HCT116 (cell line): ENCODE measurements around the gene HIF1A. TPM values are rescaled to one million over a fixed set of nuclear protein-coding genes. Genes with fewer than 3 reads are reported as not detected.

Experiments
- ATAC-seq: fragments of 200-7000 bp; cut with Tn5 transposase; 2 replicates; pipeline ENCODE4 v1.9.1; 2020; ENCODE audit warnings: mild to moderate bottlenecking, moderate library complexity
- BruUV-seq: library from RNA; stranded (reverse); fragments of 400-500 nt; replicated peaks from 2 replicates; lab custom pipeline; 2021; lab: Mats Ljungman, UMichigan
- CTCF ChIA-PET: fragments of 300-600 bp; sonication (Branson Sonifier 250); formaldehyde crosslinking; loops from one replicate; lab custom pipeline; 2021; ENCODE audit warnings: antibody characterized with exemption; lab: Charles Lee
- POLR2A ChIA-PET: fragments of 300-600, 350-600 bp; sonication (Branson Sonifier 250); formaldehyde crosslinking; loops from one replicate; lab custom pipeline; 2021; ENCODE audit warnings: antibody characterized with exemption; lab: Charles Lee
- RAD21 ChIA-PET, 2 experiments: fragments of 300-600 bp; sonication (Branson Sonifier 250); formaldehyde crosslinking; loops; one replicate each; lab custom pipeline; 2023; ENCODE audit warnings: low total read pairs in 2 of 2; ENCODE audit not compliant: uncharacterized antibody in 2 of 2, unreplicated experiment in 2 of 2, low non-redundant PET in 1 of 2; lab: Charles Lee
- DNase-seq: peaks from one replicate; pipeline ENCODE4 v3.0.0-alpha.2; 2010; ENCODE audit warnings: low read depth, low spot score
- H2AFZ ChIP-seq: fragments of 200-600 bp; shearing (Covaris generic), sonication (generic); 2 replicates; pipeline ENCODE4 v1.6.1; 2017; ENCODE audit warnings: low read depth, mixed run types, mixed read lengths, antibody characterized with exemption, low read length; ENCODE audit not compliant: poor library complexity, severe bottlenecking
- H3K27ac ChIP-seq: 2 replicates; pipeline ENCODE4 v1.5.1; 2012; ENCODE audit warnings: low read depth, low read length
- H3K27me3 ChIP-seq: fragments of 200-600 bp; sonication (generic); 2 replicates; pipeline ENCODE4 v1.6.1; 2016; ENCODE audit warnings: mixed run types, low read length, mixed read lengths; ENCODE audit not compliant: insufficient read depth
- H3K36me3 ChIP-seq, 2 experiments: fragments of 200-500 bp in 1 of 2; fragments of 200-600 bp in 1 of 2; sonication (Bioruptor generic) in 1 of 2; sonication (generic) in 1 of 2; 2 replicates each; pipeline versions ENCODE4 v1.5.1 to v1.6.1; 2014 to 2016; ENCODE audit warnings: low read length in 2 of 2, inconsistent platforms in 1 of 2, mixed read lengths in 1 of 2, mixed run types in 1 of 2; ENCODE audit not compliant: insufficient read depth in 2 of 2, control insufficient read depth in 1 of 2
- H3K4me1 ChIP-seq, 2 experiments: fragments of 200-600 bp in 1 of 2; sonication (generic) in 1 of 2; 2 replicates each; pipeline versions ENCODE4 v1.5.1 to v1.6.1; 2012 to 2017; ENCODE audit warnings: low read length in 2 of 2, inconsistent platforms in 1 of 2, mild to moderate bottlenecking in 1 of 2, mixed read lengths in 1 of 2, mixed run types in 1 of 2, moderate library complexity in 1 of 2; ENCODE audit not compliant: insufficient read depth in 2 of 2, control insufficient read depth in 1 of 2
- H3K4me2 ChIP-seq: fragments of 200-600 bp; sonication (generic); 2 replicates; pipeline ENCODE4 v1.6.1; 2017; ENCODE audit warnings: mixed run types, low read length, mixed read lengths
- H3K4me3 ChIP-seq, 2 experiments: fragments of 200-600 bp in 1 of 2; sonication (generic) in 1 of 2; replicated peaks in 1 of 2; 2 replicates each; pipeline ENCODE4 v1.5.1; 2011 to 2016; ENCODE audit warnings: low read length in 2 of 2, control low read depth in 1 of 2, low read depth in 1 of 2, mild to moderate bottlenecking in 1 of 2, mixed read lengths in 1 of 2, mixed run types in 1 of 2
- H3K79me2 ChIP-seq: fragments of 200-600 bp; sonication (generic); 2 replicates; pipeline ENCODE4 v1.6.1; 2017; ENCODE audit warnings: mild to moderate bottlenecking, mixed run types, low read length, moderate library complexity, mixed read lengths; ENCODE audit not compliant: insufficient read depth
- H3K9ac ChIP-seq: fragments of 200-600 bp; sonication (generic); 2 replicates; pipeline ENCODE4 v1.6.1; 2016; ENCODE audit warnings: low read length, mixed read lengths
- H3K9me2 ChIP-seq: fragments of 200-600 bp; sonication (generic), shearing (Covaris generic); 2 replicates; pipeline ENCODE4 v1.6.1; 2017; ENCODE audit warnings: mixed run types, mild to moderate bottlenecking, moderate library complexity; ENCODE audit not compliant: insufficient read depth
- H3K9me3 ChIP-seq, 2 experiments: fragments of 200-500 bp in 1 of 2; fragments of 200-600 bp in 1 of 2; sonication (Bioruptor generic) in 1 of 2; sonication (generic) in 1 of 2; 2 replicates each; pipeline ENCODE4 v1.6.1; 2014 to 2017; ENCODE audit warnings: low read length in 2 of 2, mixed read lengths in 2 of 2, inconsistent platforms in 1 of 2, low read depth in 1 of 2, mild to moderate bottlenecking in 1 of 2, mixed run types in 1 of 2, moderate library complexity in 1 of 2; ENCODE audit not compliant: control insufficient read depth in 1 of 2, insufficient read depth in 1 of 2
- H4K20me1 ChIP-seq: fragments of 200-600 bp; sonication (generic), shearing (Covaris generic); 2 replicates; pipeline ENCODE4 v1.6.1; 2017; ENCODE audit warnings: mixed run types, mild to moderate bottlenecking, moderate library complexity; ENCODE audit not compliant: insufficient read depth
- CEBPB ChIP-seq: IDR thresholded peaks from 2 replicates; pipeline ENCODE4 v1.6.1; 2012; ENCODE audit warnings: low read depth
- EGR1 ChIP-seq: IDR thresholded peaks from 2 replicates; pipeline ENCODE4 v1.6.1; 2012; ENCODE audit warnings: low read depth
- ELF1 ChIP-seq: IDR thresholded peaks from 2 replicates; pipeline ENCODE4 v1.6.1; 2012; ENCODE audit warnings: low read depth, borderline replicate concordance
- EZH2 ChIP-seq: fragments of 200-600 bp; sonication (generic); IDR thresholded peaks from 2 replicates; pipeline ENCODE4 v1.6.1; 2017; ENCODE audit warnings: antibody characterized with exemption, mixed run types
- EZH2phosphoT487 ChIP-seq: fragments of 200-600 bp; IDR thresholded peaks from 2 replicates; pipeline ENCODE4 v1.6.1; 2018; ENCODE audit warnings: antibody characterized with exemption, borderline replicate concordance
- FOSL1 ChIP-seq: IDR thresholded peaks from 2 replicates; pipeline ENCODE4 v1.6.1; 2012; ENCODE audit warnings: low read depth
- JUND ChIP-seq: IDR thresholded peaks from 2 replicates; pipeline ENCODE4 v1.6.1; 2012
- MAX ChIP-seq: IDR thresholded peaks from 2 replicates; pipeline ENCODE4 v1.6.1; 2012
- RAD21 ChIP-seq: IDR thresholded peaks from 2 replicates; pipeline ENCODE4 v1.6.1; 2012; ENCODE audit warnings: low read depth, mild to moderate bottlenecking
- REST ChIP-seq: IDR thresholded peaks from 2 replicates; pipeline ENCODE4 v1.6.1; 2012; ENCODE audit warnings: low read depth
- SIN3A ChIP-seq: IDR thresholded peaks from 2 replicates; pipeline ENCODE4 v1.6.1; 2012; ENCODE audit warnings: low read depth
- YY1 ChIP-seq: IDR thresholded peaks from 2 replicates; pipeline ENCODE4 v1.6.1; 2011; ENCODE audit warnings: low read length, low read depth, moderate library complexity, mild to moderate bottlenecking; ENCODE audit not compliant: insufficient replicate concordance; ENCODE audit errors: extremely low read depth
- ZFX ChIP-seq: fragments of 450-650 bp; IDR thresholded peaks from 2 replicates; pipeline ENCODE4 v1.6.1; 2017
- ZNF274 ChIP-seq: fragments of 200-500 bp; sonication (Bioruptor generic); IDR thresholded peaks from 2 replicates; pipeline ENCODE4 v1.6.1; 2014; ENCODE audit warnings: mild to moderate bottlenecking, low read depth, low read length, inconsistent platforms
- intact Hi-C: fragments of 100-400 bp; cut with micrococcal nuclease; formaldehyde crosslinking; loops from 2 replicates; pipeline ENCODE4 v1.10.0; 2022
- total RNA-seq: library from RNA; stranded (reverse); gene quantifications from one replicate; pipeline ENCODE4 v1.2.1, GENCODE V29; 2021; ENCODE audit not compliant: unreplicated experiment

HIF1A gene
- total RNA-seq, 1 experiment from 2014 or later, result 113 TPM

- DNase-seq (no peak), ATAC-seq (no peak)
- Histone ChIP-seq H3K9me2 (no peaks in the 10 kb centered on the region), H3K4me2 (no peak overlapping the region), H3K36me3 (no peaks in the 10 kb centered on the region), H3K4me1 (peaks cover 11 to 33% of the 10 kb centered on the region in 2 experiments; a peak in 3 of 4 replicates), H3K4me3 (no peak overlapping the region), H2AFZ (no peak overlapping the region), H3K9ac (no peak overlapping the region), H3K9me3 (no peaks in the 10 kb centered on the region), H3K27me3 (no peaks in the 10 kb centered on the region), H3K79me2 (peaks cover 85% of the 10 kb centered on the region), H3K27ac (no peak overlapping the region), H4K20me1 (peaks cover 35% of the 10 kb centered on the region; the same call in 1 of the 2 replicates)
- ChIA-PET POLR2A (no interaction called here), CTCF (no interaction called here), RAD21 (interaction anchor here in 1 of 2 experiments (0.6 kb wide), 1 partner anchor 44 kb away, joined by 3 read pairs; no protein-coding TSS in a partner anchor)
- TF ChIP-seq EGR1 (no peak), EZH2 (no peak), YY1 (no peak), ZNF274 (no peak), ELF1 (no peak), SIN3A (no peak), CEBPB (no peak), FOSL1 (no peak)
- intact Hi-C loops, result no loop called here
- no TSS peak for BruUV-seq
These were observed 3.7 kb downstream of the HIF1A start for GRCh38 chr14:61699027-61699426.

GRCh38 chr14:61700104-61700886 lies 5.0 kb downstream of the HIF1A start:
- ATAC-seq (no peak), DNase-seq (no peak)
- Histone ChIP-seq H3K9me3 (no peaks in the 10 kb centered on the region), H3K4me1 (peaks cover 4 to 25% of the 10 kb centered on the region in 2 experiments; a peak in 3 of 4 replicates), H3K4me3 (no peak overlapping the region), H3K27me3 (no peaks in the 10 kb centered on the region), H3K9me2 (no peaks in the 10 kb centered on the region), H3K27ac (no peak overlapping the region), H3K4me2 (no peak overlapping the region), H4K20me1 (peaks cover 44% of the 10 kb centered on the region; the same call in 1 of the 2 replicates), H3K79me2 (peaks cover 98% of the 10 kb centered on the region), H2AFZ (no peak overlapping the region), H3K36me3 (no peaks in the 10 kb centered on the region), H3K9ac (no peak overlapping the region)
- BruUV-seq, result no TSS peak
- intact Hi-C loops, result no loop called here
- POLR2A ChIA-PET, result no interaction called here
- CTCF ChIA-PET, result no interaction called here
- RAD21 ChIA-PET, result no interaction called here
- no peak for TF ChIP-seq MAX
- no peak for TF ChIP-seq ZFX
- TF ChIP-seq EZH2phosphoT487, result no peak
- no peak for TF ChIP-seq RAD21
- TF ChIP-seq JUND, result no peak
- TF ChIP-seq FOSL1, result no peak
- no peak for TF ChIP-seq SIN3A
- TF ChIP-seq REST, result no peak
- TF ChIP-seq CEBPB, result no peak
